Activated CD4-positive, alpha-beta T cell treated with anti-CD3 and anti-CD28 coated beads for 24 hours (primary cell): ENCODE data around the gene GALR2.

Experiments
- DNase-seq, 2 donors: peaks; one replicate each; pipeline ENCODE4 v3.0.0-alpha.2; 2020; ENCODE audit warnings: low read depth in 2 of 2

Gene GALR2

DNA sequence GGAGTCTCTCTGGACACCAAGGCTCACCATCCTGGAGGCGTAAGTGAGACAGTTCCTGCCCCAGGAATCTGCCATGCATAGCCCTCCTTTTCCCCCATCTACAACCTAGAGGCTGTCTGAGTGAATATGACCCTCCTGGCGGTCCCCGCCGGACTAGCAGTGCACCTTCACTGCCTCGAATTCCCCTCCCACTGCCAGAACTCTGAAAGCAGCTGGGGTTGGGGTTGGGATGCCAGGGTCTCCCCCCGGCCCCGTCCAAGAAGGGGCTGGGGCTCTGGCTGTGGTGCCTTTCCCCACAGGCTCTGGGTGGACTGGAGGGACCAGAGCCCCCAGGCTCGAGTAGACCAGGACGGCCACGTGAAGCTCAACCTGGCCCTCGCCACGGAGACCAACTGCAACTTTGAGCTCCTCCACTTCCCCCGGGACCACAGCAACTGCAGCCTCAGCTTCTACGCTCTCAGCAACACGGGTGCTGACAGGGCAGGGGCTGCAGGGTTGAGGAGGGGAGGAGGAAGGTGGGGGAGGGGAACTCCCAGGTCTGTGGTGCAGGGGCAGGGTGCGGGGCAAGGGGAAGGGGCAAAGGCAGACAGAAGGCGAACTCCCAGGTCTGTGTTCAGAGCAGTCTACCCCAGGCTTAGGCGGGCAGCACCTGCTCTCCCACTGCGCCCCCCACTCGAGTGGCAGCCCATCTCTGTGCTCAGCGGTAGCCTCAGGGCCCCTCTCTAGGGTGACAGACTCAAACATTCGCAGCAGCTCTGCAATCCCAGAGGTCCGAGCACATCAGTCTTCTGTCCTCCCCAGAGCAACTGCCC lies 5.6 kb downstream of the GALR2 start:
- DNase-seq = no peak

DNA sequence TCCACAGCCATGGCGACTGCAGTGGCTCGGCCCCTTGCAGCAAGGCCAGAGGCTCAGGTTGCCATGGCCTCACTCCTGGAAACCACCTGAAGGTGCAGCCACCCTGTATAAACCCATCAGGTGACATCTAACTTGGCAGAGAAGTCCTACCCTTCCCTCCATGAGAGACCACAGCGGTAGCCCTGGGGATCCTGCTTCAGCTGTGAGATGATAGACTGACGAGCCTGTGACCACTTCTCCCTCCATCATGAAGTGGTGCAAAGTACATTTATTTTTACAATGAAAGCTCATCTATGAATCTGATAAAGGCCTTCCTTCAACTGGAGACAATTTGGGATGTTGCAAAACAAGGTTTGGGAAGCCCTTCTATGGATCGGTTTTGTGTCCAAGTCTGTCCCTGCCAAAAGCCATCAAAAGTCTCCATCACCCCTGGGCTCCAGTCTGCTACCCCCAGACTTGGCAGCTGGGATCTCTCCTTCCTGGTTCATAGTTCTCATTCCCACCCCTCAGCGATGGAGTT lies 6.2 kb downstream of the GALR2 start:
- no peak for DNase-seq

DNA sequence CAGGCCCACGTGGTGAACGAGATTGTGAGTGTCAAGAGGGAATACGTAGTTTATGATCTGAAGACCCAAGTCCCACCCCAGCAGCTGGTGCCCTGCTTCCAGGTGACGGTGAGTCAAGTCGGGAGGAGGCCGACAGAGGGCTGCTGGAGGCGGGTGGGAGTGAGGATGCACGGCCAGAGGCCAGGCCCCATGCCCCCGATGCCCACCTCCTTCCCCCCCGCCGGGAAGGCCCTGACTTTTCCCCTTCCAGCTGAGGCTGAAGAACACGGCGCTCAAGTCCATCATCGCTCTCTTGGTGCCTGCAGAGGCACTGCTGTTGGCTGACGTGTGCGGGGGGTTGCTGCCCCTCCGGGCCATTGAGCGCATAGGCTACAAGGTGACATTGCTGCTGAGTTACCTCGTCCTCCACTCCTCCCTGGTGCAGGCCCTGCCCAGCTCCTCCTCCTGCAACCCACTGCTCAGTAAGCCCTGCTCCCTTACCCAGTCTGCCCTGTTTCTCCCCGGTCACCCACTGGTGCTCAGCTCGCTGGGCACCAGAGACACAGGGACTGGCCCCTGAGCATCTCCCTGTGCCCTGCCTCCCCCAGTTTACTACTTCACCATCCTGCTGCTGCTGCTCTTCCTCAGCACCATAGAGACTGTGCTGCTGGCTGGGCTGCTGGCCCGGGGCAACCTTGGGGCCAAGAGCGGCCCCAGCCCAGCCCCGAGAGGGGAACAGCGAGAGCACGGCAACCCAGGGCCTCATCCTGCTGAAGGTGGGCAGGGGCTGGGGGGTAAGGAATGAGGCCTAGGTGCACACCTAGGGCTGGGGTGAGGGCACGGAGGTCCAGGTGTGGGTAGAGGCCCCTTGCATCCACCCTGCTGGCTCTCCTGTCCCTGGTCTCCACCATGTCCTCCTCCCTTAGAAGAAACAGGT lies 7.0 kb downstream of the GALR2 start:
- no peak for DNase-seq

DNA sequence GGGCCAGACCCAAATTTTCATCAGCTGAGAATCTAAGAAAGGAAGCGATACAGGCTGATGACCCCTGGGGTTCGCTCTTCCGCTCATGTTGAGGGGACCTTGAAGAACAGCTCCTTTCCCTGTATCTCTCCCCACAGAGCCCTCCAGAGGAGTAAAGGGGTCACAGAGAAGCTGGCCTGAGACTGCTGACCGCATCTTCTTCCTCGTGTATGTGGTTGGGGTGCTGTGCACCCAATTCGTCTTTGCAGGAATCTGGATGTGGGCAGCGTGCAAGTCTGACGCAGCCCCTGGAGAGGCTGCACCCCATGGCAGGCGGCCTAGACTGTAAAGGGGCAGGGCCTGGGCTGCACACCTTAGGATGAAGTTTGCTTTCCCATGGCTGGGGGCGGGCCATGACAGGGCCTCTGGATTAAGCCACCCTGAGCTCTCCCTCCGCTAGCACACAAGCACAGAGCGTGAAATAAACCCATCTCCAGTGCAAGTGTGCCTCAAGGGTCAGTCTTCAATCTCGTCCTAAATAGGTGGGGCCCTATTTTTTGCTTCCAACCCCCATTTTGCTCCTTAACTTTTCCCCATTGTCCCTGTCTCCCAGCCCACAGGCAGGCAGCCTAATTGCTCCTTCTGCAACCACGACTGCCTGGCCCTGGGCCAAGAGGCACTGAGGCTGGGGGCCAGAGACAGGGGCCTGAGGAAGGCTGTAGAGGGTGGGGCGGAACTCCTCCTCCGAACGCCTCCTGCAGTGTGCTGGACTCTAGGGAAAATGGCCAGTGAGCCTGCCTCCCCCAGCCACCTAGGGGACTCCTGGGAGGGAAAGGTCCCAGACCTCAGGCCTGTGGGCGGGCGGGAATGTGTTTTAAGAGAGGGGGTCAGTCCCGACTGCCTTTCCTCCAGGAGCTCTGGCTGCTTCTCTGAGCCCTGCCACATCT lies 8.0 kb downstream of the GALR2 start:
- no peak for DNase-seq

DNA sequence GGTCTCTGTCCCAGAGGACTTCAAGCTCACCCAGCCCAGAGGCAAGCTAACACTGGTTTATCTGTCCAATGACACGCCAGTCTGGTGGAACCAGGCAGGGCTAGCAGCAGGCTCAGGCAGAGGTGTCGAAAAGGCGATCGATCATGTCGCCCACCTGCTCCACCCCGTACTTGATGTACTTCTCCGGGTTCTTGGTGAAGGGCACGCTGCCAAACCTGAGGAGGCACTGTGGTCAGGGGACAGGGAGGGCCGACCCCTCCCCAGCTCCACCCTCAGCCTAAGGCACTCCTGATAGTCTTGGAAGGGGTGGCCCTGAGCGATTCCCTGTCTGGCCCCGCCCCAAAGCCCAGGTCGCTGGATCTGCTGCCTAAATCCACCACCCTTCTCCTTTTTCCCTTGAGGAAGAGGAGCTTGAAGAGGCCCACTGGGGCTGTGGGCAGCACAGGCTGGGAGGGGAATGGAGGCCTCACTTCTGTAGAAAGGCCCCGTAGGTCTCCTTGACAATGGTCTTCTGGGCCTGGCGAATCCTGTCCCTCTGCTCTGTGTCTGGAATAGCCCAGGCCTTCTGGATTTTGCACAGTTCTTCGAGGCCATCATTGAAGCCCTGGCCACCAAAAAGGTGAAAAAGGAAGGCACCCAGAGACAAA lies 9.1 kb downstream of the GALR2 start:
- no peak for DNase-seq

DNA sequence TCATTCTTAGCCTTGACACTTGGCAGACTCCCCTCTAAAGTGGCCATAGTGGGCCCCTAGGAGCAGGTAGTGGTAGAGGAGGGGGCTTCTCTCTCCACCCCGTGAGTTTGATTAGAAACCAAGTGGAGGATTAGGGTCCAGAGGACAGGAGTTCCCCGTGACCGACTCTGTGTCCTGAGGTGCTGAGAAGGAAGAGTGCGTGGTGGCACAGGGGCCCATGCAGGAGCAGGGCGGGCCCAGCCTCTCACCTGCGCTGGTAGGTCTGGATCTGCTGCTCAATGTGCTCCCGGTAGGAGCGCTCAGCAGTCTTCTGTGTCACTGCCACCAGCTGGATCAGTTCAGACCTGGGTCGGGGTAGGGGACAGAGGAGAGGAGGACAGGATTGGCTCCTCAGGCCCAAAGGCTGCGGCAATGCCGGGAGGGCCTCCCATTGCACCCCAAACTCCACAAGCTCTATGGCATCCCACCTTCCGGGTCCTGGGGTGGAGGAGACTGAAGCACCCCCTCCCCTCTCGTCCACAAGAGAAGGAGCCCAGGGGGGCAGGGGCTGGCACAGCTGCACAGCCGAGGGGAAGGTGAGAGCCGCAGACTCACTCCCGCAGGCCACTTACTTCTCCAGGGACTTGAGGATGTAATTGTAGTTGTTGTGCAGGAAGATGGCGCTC lies 10.6 kb downstream of the GALR2 start:
- DNase-seq = no peak

DNA sequence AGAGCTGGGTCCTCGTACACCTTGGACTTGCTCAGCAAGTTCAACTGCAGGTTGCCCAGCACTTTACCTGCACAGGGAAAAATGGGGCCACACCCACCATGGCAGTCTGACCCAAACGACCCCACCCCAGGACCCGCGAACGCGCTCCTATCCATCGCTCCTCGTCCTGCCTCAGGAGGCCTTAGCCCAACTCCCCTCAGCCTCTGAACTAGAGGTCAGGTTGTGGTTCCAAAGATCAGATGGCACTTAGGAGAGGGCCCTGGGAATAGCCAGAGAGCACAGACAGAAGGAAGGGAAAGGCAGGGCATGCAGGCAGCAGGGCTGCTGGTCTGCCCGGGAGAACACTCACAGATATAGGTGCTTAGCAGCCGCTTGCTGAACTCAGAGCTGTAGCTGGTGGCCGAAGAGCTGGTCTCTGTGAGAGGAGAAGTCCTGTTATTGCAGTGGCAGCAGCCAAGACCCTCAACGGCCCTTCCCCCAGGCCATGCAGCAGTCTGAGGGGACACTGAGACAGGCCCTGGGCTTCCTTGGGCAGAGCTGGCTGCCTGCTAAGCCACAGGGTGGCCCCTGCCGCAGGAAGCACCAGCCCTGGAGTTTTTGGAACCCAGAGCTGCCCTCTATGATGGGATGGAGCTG lies 11.3 kb downstream of the GALR2 start:
- no peak for DNase-seq

DNA sequence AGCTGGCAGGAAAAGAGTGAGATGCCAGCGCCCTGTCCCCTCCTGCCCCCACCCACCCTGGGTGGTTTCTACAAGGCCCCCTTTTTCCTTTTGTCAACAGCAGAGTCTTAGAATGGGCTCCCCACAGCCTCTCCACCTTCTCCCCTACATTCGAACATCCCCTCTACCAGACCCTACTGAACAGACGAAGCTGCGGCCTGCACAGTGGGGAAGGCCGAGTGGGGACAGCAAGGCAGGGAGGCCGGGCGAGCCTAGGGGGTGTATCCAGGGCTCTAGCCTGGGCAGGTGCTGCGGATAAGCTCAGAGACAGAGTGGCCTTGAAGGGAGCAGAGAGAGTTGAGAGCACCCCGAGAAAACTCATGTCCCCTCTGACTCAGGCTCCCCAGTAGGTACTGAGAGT lies 11.8 kb downstream of the GALR2 start:
- DNase-seq = no peak

DNA sequence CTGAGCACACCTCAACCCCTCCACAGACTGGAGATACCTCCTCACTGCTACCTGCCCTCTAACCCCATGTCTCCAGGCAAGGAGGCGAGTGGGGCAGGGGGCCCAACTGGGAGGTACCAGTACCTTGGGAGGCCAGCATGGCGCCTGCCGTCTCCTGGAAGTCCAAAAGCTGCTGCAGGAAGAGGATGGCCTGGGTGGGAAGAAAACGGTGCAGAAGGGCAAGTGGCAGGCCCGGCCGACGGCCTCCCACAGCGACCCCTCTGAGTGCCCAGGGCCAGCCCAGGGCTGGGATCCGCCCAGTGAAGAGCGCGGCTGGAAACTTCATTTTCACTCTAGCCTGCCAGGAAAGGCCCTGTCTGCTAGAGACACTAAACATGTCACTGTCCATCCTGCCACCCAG lies 12.9 kb downstream of the GALR2 start:
- no peak for DNase-seq

DNA sequence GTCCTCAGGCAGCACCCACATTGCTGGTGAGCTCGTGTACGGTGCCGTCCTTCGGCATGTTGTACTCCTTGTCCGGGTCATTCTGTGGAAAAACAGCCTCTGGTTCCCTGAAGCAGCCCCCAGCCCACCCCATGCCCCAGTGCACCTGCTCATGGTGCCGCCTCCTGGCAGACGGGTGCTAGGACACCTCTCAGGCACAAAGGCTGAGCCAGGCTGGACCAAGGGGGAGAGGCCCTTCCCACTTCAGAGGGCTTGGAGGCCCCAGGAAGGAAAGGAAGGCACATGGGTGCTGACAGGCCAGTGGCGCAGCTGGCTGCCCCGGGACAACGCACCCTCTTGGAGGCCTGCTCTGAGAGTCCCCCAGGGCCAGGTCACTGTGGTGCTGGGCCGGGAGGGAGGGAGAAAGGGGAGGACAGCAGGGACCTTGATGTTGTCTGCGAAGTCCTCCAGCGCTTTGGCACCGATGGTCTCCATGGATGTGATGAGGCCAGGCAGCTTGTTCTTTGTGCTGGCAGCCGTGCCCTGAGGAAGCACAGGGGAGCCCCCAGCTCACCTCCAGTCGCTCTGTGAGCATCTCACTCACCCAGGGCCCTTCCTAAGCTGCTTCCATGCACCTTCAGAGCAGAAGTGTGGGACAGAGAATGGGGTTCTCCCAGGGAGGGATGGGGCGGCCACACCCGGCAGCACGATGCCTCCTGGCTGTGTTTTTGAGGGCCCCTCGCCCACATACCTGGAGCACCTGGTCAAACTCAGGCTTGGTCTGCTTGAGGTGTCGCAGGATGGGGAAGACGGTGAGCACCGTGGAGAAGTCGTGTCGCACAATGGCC lies 13.7 kb downstream of the GALR2 start:
- no peak for DNase-seq

DNA sequence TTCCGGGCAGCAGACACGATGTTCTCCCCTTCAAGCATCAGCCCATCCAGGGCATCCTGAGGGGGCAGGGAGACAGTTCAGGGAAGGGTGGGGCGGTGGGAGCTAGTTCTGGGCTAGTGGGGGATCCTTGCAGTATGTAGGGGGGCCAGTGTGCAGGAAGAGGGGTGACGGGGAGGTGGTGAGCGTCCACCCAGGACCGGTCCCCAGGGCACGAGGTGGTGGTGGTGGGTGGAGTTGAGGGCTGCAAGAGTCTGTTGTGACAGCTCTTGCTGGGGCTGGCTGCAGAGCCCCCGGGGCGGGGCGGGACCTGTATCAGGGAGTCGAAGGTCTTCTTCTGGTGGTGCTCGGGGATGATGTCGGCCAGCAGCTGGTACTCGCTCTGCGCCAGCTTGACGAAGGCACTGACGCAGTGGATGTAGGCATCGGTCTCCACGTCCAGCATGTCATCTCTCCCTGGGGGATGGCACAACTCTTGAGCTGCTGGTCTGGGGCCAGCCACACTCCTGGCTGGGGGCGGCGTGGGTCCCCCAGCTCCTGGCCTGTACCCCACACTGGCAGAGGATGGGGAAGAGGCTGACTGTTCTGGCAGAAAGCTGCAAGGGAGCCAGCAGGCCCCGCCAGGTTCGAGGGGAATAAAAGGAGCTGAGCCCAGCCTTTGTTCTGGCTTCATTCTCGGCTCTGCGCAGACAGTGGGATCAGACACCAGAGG lies 14.4 kb downstream of the GALR2 start:
- no peak for DNase-seq

DNA sequence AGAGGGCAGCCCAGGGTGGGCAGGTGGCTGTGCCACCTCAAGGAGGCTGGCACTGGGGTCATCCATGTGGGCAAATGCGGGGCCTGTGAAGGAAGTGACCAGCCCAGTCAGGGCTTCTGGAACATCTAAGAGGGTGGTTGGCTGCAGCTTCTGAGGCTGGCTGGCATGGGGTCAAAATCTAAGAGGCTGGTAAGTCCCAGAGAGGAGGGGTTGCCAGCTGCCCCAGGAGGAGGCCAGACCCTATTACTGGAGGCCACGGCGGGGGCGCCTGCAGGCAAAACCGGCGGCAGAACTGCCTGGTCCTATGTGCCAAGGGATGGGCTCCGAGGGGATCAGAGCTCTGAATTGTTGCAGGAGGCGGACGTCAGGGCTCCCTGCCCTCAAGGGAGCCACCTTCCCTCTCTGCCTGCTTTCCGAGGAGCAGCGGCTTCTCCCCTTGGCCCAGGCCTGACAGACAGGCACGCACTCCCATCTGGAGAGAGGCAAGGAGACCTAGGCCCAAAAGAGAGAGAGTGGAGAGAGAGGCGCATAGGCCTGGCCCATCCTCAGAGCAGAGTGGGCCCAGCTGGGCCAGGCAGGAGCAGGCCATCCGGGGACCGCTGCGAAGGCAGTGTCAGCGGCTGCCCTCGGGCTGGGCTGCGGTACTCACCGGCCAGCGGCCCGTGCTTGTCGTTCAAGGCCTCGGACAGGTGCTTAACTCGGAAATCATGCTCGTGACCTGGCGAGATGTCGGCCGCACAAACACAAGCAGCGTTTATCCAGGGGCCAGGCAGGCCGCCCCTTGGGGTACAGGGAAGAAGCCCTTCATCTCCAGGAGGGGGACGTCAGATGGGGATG lies 15.3 kb downstream of the GALR2 start:
- DNase-seq = no peak

DNA sequence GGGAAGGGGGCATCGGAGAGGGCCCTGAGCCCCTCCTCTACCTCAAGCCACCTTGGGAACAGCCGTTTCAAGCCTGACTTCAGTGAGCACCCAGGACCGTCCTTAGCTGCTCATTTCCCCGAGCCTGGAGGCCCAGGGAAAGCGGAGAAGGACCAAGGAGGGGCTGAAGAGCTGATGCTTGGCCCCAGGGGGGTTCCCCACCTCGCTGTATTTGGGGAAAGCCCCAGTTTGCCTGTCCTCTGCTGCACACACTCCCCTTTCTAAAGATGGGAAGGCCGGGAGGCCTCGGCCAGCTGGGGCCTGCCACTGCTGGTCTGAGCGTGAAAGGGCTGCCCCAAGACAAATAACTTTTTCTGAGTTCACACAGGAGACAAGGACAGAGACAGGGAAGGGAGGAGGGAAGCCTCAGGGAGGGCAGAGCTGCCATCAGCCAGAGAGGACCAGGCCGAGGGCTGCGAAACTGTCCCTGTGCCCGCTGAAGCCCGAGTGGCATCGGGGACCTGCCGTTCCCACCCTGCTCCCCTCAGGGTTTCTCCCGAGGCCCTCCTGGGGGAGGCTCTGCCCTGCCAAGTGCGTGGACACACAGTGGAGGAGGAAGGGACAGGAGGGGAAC lies 16.0 kb downstream of the GALR2 start:
- DNase-seq = no peak

DNA sequence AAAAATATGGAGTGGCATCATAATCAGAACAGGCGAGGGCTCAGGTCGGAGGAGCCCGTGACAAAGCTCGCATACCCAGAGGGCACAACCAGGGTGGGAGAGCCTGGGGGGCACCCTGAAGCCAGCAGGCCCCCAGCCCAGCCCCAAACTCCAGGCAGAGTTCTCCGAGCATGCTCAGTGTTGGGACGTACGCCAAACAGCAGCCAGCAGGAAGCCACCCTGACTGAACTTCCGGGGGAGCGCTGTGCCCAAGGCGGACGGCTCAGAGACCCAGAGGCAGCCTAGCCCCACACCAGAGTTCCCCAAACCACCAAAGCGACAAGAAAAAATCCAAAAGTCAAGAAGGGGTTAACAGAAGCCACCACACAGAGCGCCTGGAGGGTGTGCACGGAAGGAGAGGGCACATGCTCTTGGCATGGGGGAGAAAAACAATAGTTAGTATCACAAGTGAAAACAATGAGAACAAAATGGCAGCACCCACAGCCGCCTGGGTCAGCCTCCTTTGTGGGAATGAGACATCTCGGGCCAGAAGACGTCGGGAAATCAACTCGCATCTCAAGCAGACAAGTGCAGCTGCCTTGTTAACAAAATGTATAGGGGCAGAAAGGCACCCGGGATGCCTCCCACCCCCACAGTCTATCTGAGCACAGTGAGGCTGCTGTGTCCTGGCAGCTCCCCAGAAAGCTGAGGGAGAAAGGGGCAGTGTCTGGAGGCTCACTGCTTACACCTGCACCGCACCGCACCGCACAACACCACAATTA lies 17.1 kb downstream of the GALR2 start:
- DNase-seq = no peak

DNA sequence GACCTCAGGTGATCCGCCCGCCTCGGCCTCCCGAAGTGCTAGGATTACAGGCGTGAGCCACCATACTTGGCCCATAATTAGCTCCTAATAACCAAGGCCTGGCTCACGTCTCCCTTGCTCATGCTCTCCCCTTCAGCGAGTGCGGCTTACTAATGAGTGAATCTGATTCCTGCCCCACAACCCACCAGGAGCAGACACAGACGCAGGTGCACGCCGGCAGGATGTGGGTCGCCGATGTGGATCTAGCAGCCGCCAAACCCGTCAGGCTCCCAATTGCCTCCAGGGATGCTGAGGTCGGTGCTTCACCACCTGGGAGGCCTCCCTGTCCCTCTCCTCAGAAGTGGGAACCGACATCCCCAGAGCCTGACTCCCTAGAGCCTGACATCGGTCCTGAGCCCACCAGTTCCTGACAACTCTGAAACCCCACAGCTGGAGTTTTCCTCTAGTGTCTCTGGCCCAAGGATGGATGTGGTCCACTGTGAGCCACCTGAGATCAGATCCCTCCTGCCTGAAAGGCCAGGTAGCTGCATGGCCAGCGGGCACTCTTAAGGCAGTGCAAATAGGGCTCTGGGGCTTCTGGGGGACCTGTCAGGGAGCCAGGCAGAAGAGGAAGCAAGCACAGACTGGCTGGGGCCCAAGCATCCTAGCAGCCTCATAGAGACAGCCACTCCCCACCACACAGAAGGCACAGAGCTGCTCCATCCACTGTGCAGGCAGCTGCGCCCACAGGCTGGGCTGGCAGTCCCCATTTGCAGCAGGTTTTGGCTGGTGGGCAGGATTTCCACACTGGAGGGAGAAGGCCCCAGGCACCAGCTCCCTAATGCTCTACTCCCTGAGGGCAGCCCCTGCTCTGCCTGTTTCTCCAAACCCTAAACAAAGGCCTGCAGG lies 18.2 kb downstream of the GALR2 start:
- no peak for DNase-seq
